Thoracic aorta (tissue), 2 donors: ENCODE results near the gene STIM1. TPM values are rescaled to one million over a fixed set of nuclear protein-coding genes. Genes with fewer than 3 reads are reported as not detected.
A peak's percentile ranks its signal among the peaks of the same experiment; 100 is the strongest.

Source experiments
- ATAC-seq: fragments of 150-250 bp; one replicate; pipeline ENCODE4 v1.8.0; 2017; ENCODE audit warnings: low read depth; ENCODE audit not compliant: insufficient number of reproducible peaks, low FRiP score
- DNase-seq: peaks from one replicate; pipeline ENCODE4 v3.0.0-alpha.2; 2020; ENCODE audit warnings: low spot score
- H3K27ac ChIP-seq, 2 donors: fragments of 200-600 bp; sonication (generic); 1 replicate in 1 of 2; 2 replicates in 1 of 2; pipeline ENCODE4 v1.5.1; 2016; ENCODE audit warnings: mild to moderate bottlenecking in 2 of 2, moderate library complexity in 2 of 2
- H3K27me3 ChIP-seq: fragments of 200-600 bp; sonication (generic); replicated peaks from 2 replicates; pipeline ENCODE4 v1.6.0; 2016; ENCODE audit warnings: mild to moderate bottlenecking; ENCODE audit not compliant: insufficient read depth
- H3K36me3 ChIP-seq: fragments of 200-600 bp; sonication (generic); one replicate; pipeline ENCODE4 v1.5.1; 2016
- H3K4me1 ChIP-seq, 2 donors: fragments of 200-600 bp; sonication (generic); 1 replicate in 1 of 2; 2 replicates in 1 of 2; pipeline versions ENCODE4 v1.5.1 to v1.6.0; 2016; ENCODE audit warnings: low read depth in 2 of 2, mild to moderate bottlenecking in 1 of 2; ENCODE audit not compliant: control insufficient read depth in 1 of 2
- H3K4me3 ChIP-seq: fragments of 200-600 bp; sonication (generic); 2 replicates; pipeline ENCODE4 v1.5.1; 2016; ENCODE audit warnings: mild to moderate bottlenecking
- H3K9me3 ChIP-seq: fragments of 200-600 bp; sonication (generic); 2 replicates; pipeline ENCODE4 v1.5.1; 2016
- CTCF ChIP-seq: fragments of 200-600 bp; sonication (generic); IDR thresholded peaks from one replicate; pipeline ENCODE4 v1.5.1; 2019; ENCODE audit warnings: antibody characterized with exemption
- total RNA-seq, 2 donors: library from RNA; depleted of rRNA; stranded (reverse); fragments of >200 nt; gene quantifications; one replicate each; pipeline versions ENCODE4 v1.1.0 to v1.2.3, GENCODE V29; 2016

The STIM1 gene
- 10 to 100 TPM; 53.8 to 63.0 TPM for total RNA-seq

- peak; percentile 82 for ATAC-seq
- H3K9me3 ChIP-seq: no peaks in the 10 kb centered on the region
Observed at GRCh38 chr11:3854977-3855807, at the start of gene STIM1. STIM1 (plus strand) TSS chr11:3855664; CDS start chr11:3856271, 607 bp downstream.

GRCh38 chr11:3807909-3808860 lies 47.3 kb upstream of the STIM1 start, which contains the start of gene PGAP2:
PGAP2 (plus strand) TSS chr11:3808560; CDS start chr11:3811260, 2,700 bp downstream.
- peak within 1 kb of the TSS in 1 of 2 donors; percentile 31 for H3K27ac ChIP-seq
- peaks cover 0 to 9% of the 10 kb centered on the region in 2 donors for H3K4me1 ChIP-seq
- H3K36me3 ChIP-seq: no peaks in the 10 kb centered on the region
- peak within 1 kb of the TSS; percentile 96 for H3K4me3 ChIP-seq
- ATAC-seq (no peak), DNase-seq (no peak)
- H3K9me3 ChIP-seq: no peaks in the 10 kb centered on the region
- peak; percentile 46 for TF ChIP-seq CTCF
- no peaks in the 10 kb centered on the region for H3K27me3 ChIP-seq

More at GRCh38 chr11:3854977-3855807, at the start of gene STIM1:
- DNase-seq: peak; percentile 83
- no peaks in the 10 kb centered on the region for H3K27me3 ChIP-seq
- H3K4me1 ChIP-seq: peaks cover 46 to 49% of the 10 kb centered on the region in 2 donors
- H3K4me3 ChIP-seq: peak within 1 kb of the TSS; percentile 99
- peak; percentile 98 for TF ChIP-seq CTCF
- H3K36me3 ChIP-seq: no peaks in the 10 kb centered on the region
- H3K27ac ChIP-seq: peak within 1 kb of the TSS; percentile 94 to 96

GRCh38 chr11:3808861-3809623 lies 46.4 kb upstream of the STIM1 start:
- Histone ChIP-seq H3K27ac (no peak overlapping the region), H3K4me1 (peaks cover 0 to 9% of the 10 kb centered on the region in 2 donors), H3K4me3 (peak overlapping the region; percentile 96), H3K27me3 (no peaks in the 10 kb centered on the region), H3K9me3 (no peaks in the 10 kb centered on the region), H3K36me3 (no peaks in the 10 kb centered on the region)
- TF ChIP-seq CTCF: no peak
- DNase-seq (no peak), ATAC-seq (no peak)

GRCh38 chr11:3809624-3809928 lies 45.9 kb upstream of the STIM1 start:
- Histone ChIP-seq H3K36me3 (no peaks in the 10 kb centered on the region), H3K4me1 (peaks cover 0 to 9% of the 10 kb centered on the region in 2 donors), H3K27me3 (no peaks in the 10 kb centered on the region), H3K4me3 (no peak overlapping the region), H3K27ac (no peak overlapping the region), H3K9me3 (no peaks in the 10 kb centered on the region)
- ATAC-seq (no peak), DNase-seq (no peak)
- no peak for TF ChIP-seq CTCF
